ENCODE results near the gene DCTPP1.
"Not testable (repeated sequence)": the region's sequence is repeated elsewhere in the genome, so short reads cannot be mapped to it uniquely, and the experiment has no call there.

The DCTPP1 gene

GRCh38 chr16:30409125-30410060 lies 20.4 kb downstream of the DCTPP1 start:
- peak; percentile 85 to 94 (median 90) for DNase-seq

- DNase-seq = no peak
Measured at GRCh38 chr16:30407804-30408534, 21.9 kb downstream of the DCTPP1 start.

GRCh38 chr16:30407102-30407803 lies 22.6 kb downstream of the DCTPP1 start, which contains the start of gene ZNF771:
TSS of gene ZNF771 (plus strand) at chr16:30407606. CDS start at chr16:30408054, 448 bp downstream.
- peak; percentile 76 to 88 (median 81) for DNase-seq

GRCh38 chr16:30406795-30407101 lies 23.1 kb downstream of the DCTPP1 start:
- no peak for DNase-seq

GRCh38 chr16:30401768-30402425 lies 27.9 kb downstream of the DCTPP1 start:
- no peak for DNase-seq

GRCh38 chr16:30399435-30400186 lies 30.2 kb downstream of the DCTPP1 start:
- DNase-seq = no peak

- DNase-seq = no peak
Measured at GRCh38 chr16:30398661-30399434, 31.0 kb downstream of the DCTPP1 start.

GRCh38 chr16:30397776-30398660 lies 31.8 kb downstream of the DCTPP1 start:
- DNase-seq = no peak

- no peak for DNase-seq
Measured at GRCh38 chr16:30397056-30397455, 32.8 kb downstream of the DCTPP1 start.

- not testable (repeated sequence) for DNase-seq
Measured at GRCh38 chr16:30396627-30397026, 33.2 kb downstream of the DCTPP1 start.

GRCh38 chr16:30395992-30396585 lies 33.7 kb downstream of the DCTPP1 start:
- DNase-seq = no peak

GRCh38 chr16:30395155-30395991 lies 34.5 kb downstream of the DCTPP1 start, which contains the start of gene ZNF48:
TSS of gene ZNF48 (plus strand) at chr16:30395420. CDS start at chr16:30395795, 375 bp downstream.
- DNase-seq = peak in 3 of 4 experiments; percentile 26 to 35 (median 35)

GRCh38 chr16:30394592-30395154 lies 35.2 kb downstream of the DCTPP1 start:
- DNase-seq = no peak

- DNase-seq = no peak
Measured at GRCh38 chr16:30383521-30383920, 46.3 kb downstream of the DCTPP1 start.

- DNase-seq = peak; percentile 21 to 64 (median 46)
Measured at GRCh38 chr16:30382111-30382881, 47.5 kb downstream of the DCTPP1 start, which contains the start of gene SEPTIN1. TSS of gene SEPTIN1 (minus strand) at chr16:30382561. CDS start at chr16:30382542, 19 bp downstream.

GRCh38 chr16:30381291-30382041 lies 48.4 kb downstream of the DCTPP1 start:
- DNase-seq = peak in 1 of 4 experiments; percentile 11
